GM19372 (cell line): ENCODE results near the gene C10orf105.

Experiments
- ATAC-seq: cut with Tn5 transposase; IDR thresholded peaks from one replicate; pipeline ENCODE4 v1.9.1; 2021; ENCODE audit warnings: mild to moderate bottlenecking, low read depth, moderate library complexity; ENCODE audit not compliant: unreplicated experiment

Gene C10orf105

GRCh38 chr10:71684356-71685173 lies 35.0 kb downstream of the C10orf105 start:
- no peak for ATAC-seq

GRCh38 chr10:71683301-71683700 lies 36.3 kb downstream of the C10orf105 start:
- ATAC-seq: no peak

DNA sequence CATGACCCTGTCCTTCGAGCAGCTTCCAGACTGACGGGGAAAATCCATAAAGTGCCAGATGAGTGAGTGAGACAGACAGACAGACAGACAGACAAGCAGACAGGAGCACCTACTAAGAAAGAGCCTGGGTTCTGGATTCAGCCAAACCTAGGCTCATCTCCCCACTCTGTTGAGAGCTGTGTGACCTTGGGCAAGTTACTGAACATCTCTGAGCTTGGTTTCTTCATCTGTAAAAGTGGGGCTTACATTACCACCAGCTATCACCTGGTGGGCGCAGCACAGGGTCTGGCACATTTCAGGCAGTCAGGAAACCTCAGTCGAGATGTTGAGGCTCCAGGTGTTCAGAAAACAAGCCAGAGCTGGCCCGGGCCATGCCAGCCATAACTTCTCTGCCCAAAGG lies 37.6 kb downstream of the C10orf105 start:
- ATAC-seq: no peak

DNA sequence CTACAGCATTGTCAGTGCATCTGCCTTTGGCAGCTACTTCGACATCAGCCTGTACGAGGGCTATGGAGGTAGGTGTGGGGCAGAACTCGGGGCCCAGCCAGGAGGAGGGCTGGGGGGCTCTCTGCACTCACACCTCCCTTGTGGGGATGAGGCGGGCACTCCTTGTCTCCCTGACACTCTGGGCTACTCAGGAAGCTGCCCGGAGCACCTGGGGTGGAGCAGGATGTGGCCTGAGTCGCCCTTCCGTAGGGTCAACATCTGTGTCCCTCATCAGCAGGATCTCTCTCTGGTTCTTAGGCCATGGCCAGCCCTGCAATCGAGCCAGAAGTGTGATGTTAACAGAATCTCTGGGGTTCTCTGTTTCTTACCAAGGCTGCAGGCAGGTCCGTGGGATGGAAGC lies 40.2 kb downstream of the C10orf105 start:
- no peak for ATAC-seq

DNA sequence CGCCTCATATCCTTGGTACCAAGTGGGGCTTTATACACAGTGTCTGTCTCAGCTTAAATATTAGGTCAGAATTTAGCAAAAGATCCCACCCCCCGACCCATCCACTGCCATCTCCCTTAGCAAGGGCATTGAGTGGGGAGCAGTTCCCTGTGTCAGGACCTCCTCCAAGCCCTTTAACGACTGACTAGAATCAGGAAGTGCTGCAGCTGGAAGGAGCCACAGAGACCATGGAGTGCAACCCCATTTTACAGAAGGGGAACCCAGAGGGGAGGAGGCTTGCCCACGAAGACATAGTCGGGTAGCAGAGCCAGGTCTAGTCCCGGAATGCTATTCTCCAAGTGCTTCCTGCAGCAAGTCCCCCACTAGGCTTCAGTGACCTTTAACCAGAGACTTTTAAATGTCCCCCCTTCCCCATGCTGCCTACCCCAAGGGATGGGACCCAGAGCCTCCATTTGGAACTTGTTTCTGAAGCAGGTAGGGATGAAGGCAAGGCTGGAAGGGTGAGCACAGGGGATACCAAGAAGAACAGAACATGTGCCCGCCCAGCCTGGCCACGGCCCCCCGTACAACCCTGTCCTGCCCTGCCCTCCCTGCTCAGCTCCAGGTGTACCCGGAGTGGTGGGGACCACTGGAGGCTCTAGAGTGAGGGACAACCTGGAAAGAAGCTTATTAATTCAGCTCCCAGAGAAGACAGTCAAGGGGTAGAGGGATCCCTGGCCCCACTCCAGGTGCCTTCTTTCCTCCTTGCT lies 41.3 kb downstream of the C10orf105 start:
- no peak for ATAC-seq

DNA sequence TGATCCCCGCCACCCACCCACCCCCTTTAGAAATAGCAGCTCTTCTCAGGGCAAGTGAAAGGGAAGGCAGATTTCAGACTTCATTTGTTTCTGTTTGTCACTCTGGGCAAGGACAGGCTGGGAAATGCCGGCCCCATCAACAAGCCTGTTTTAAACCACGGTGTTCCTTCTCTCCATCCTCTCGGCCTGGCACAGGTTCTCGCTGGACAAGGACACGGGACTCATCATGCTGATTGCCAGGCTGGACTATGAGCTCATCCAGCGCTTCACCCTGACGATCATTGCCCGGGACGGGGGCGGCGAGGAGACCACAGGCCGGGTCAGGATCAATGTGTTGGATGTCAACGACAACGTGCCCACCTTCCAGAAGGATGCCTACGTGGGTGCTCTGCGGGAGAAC lies 42.3 kb downstream of the C10orf105 start:
- no peak for ATAC-seq

DNA sequence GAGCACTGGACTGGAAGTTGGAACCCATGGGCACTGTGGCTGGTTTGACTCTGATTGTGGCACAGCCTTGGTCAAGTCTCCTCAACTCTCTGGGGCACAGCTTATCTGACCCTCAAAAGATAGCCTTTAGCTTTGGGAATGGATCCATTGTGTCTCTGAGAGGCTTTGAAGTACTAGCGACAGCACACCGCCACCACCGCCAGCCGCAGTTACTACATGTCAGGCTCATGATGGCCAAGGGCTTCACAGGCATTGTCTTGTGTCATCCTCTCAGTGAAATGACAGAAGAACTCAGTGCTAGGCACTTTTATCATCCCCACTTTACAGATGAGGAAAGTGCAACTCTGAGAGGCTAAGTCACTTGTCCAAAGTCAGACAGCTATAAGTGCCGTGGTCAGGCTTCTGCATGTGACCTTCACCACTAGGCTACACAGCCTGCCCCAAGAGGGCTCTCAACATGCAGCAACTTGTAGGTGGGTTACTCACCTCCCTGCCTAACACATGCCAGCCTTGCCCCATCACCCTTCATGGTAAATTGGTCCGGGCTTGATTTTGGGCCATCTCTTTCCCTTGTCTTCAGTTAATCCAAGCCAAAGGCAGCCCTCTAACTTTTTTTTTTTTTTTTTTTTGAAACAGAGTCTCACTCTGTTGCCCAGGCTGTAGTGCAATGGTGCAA lies 44.1 kb downstream of the C10orf105 start:
- no peak for ATAC-seq

GRCh38 chr10:71671994-71672946 lies 47.3 kb downstream of the C10orf105 start:
- no peak for ATAC-seq

GRCh38 chr10:71667387-71667752 lies 52.2 kb downstream of the C10orf105 start:
- ATAC-seq: no peak

DNA sequence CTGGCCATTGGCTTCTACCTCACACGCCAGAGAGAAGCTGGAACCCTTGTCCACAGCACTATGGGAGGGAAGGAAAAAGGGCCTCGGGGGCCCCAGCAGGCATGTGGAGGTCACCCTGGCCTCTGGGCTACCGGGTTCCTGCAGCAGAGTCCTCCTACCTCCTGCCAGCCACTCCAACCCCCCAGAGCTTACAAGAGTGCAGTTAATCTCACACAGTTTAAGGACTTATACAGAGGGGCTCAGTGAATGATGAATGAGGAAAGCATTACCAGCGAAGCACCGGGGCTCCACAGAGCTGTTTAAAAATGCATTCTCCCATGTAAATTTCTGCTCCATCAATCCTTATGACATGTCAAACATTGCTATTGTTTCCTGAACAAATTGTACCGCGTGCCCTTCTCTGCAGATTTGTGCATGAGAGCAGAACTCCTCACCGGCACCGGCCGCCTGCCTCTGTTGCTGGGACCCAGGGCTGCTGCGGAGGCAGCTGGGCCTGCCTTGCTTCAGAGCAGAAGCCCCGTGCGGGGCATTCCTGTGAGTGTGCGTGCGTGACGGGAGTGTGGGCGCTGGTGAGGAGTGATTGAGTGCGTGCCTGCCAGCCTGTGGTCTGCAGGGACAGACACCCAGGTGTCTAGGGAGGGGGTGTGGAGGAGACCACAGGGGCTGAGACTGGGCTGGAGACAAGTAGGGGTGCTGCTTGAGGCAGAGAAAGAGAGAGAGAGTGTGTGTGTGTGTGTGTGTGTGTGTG lies 52.8 kb downstream of the C10orf105 start:
- ATAC-seq: no peak

- ATAC-seq: no peak
Measured at GRCh38 chr10:71665456-71665855, 54.1 kb downstream of the C10orf105 start.

DNA sequence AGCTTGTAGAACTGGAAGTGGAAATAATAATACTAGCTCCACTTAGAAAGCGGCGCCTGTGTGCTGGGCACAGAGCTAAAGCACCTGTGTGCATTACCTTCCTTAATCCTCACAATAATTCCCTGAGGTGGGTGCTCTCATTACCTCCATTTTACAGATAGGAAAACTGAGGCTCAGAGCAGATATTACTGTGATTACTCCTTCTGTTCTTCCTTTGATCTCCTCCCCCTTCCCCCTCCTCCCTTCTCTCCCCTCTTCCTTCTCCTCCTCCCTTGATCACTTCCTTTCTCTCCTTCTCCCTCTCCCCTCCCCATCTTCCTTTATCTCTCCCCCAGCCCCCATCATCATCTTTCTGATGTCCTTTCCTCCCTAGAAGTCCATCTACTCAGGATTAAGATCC lies 55.0 kb downstream of the C10orf105 start:
- ATAC-seq: no peak

DNA sequence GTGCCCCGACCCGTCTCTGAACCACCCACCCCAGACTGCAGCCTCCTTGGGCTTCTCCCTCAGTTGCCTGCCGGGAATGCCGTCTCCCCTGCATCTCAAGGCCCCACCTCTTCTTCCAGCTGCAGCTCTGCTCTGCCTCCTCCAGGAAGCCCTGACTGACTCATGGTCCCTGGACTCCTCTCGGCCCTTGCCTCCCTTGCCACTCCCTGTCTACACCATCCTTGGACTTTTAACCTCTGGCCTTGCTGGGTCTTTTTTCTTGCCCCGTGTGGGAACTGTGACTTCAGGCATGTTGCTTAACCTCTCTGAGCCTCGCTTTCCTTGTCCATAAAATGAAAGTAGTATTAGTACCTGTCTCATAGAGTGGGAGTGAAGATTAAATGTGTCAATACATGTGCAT lies 56.3 kb downstream of the C10orf105 start:
- ATAC-seq: no peak

DNA sequence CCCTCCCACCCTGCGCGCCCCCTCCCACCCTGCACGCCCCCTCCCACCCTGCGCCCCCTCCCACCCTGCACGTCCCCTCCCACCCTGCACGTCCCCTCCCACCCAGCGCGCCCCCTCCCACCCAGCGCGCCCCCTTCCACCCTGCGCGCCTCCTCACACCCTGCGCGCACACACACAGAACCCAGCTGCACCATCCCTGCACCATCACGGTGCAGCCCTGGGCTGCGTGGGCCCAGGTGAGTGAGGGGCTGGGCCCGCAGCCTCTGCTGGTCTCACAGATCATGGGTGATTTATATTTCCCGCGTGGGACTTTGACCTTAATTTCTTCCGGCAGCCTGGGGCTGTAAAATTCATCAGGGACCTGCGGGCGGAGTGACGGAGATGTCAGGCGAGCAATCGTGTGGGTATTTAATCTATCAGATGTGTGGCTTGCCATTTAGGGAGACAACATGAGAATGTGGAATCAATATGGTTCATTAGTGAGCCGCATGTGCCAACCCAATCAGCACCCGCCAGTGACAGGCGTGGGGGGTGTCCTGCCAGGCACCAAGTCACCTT lies 57.7 kb downstream of the C10orf105 start:
- ATAC-seq: no peak
